Fibroblast of mammary gland (primary cell): ENCODE results near the gene SPATA2.
A peak's percentile ranks its signal among the peaks of the same experiment; 100 is the strongest.
"Not testable (repeated sequence)": the region's sequence is repeated elsewhere in the genome, so short reads cannot be mapped to it uniquely, and the experiment has no call there.

Source experiments
- DNase-seq: peaks from one replicate; pipeline ENCODE4 v3.0.0-alpha.2; 2010; ENCODE audit warnings: low read depth
- H3K4me3 ChIP-seq: 2 replicates; pipeline ENCODE4 v1.5.1; 2011; ENCODE audit warnings: low read depth, mild to moderate bottlenecking, low read length, moderate library complexity; ENCODE audit not compliant: control insufficient read depth
- TF ChIP-seq, protein P1 (sequence below): conservative IDR thresholded peaks from 2 replicates; pipeline ENCODE4 v1.5.1; 2011; ENCODE audit warnings: low read depth, low read length, inconsistent platforms; ENCODE audit not compliant: control insufficient read depth, insufficient read depth

SPATA2 gene, protein sequence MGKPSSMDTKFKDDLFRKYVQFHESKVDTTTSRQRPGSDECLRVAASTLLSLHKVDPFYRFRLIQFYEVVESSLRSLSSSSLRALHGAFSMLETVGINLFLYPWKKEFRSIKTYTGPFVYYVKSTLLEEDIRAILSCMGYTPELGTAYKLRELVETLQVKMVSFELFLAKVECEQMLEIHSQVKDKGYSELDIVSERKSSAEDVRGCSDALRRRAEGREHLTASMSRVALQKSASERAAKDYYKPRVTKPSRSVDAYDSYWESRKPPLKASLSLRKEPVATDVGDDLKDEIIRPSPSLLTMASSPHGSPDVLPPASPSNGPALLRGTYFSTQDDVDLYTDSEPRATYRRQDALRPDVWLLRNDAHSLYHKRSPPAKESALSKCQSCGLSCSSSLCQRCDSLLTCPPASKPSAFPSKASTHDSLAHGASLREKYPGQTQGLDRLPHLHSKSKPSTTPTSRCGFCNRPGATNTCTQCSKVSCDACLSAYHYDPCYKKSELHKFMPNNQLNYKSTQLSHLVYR

GRCh38 chr20:49915380-49916145, at the start of gene SPATA2:
TSS of gene SPATA2 (minus strand) at chr20:49915529. CDS start at chr20:49908490, 7,039 bp downstream.
- TF ChIP-seq, protein P1, sequence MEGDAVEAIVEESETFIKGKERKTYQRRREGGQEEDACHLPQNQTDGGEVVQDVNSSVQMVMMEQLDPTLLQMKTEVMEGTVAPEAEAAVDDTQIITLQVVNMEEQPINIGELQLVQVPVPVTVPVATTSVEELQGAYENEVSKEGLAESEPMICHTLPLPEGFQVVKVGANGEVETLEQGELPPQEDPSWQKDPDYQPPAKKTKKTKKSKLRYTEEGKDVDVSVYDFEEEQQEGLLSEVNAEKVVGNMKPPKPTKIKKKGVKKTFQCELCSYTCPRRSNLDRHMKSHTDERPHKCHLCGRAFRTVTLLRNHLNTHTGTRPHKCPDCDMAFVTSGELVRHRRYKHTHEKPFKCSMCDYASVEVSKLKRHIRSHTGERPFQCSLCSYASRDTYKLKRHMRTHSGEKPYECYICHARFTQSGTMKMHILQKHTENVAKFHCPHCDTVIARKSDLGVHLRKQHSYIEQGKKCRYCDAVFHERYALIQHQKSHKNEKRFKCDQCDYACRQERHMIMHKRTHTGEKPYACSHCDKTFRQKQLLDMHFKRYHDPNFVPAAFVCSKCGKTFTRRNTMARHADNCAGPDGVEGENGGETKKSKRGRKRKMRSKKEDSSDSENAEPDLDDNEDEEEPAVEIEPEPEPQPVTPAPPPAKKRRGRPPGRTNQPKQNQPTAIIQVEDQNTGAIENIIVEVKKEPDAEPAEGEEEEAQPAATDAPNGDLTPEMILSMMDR: no peak
- peak; percentile 95 for DNase-seq
- H3K4me3 ChIP-seq: peak within 1 kb of the TSS; percentile 95

GRCh38 chr20:49961413-49961812, 46.1 kb upstream of the SPATA2 start:
- TF ChIP-seq, protein P1: no peak
- no peak overlapping the region for H3K4me3 ChIP-seq
- DNase-seq: no peak

GRCh38 chr20:49957089-49957938, 42.0 kb upstream of the SPATA2 start:
- DNase-seq: not testable (repeated sequence)

GRCh38 chr20:49956689-49957088, 41.4 kb upstream of the SPATA2 start:
- TF ChIP-seq, protein P1: no peak
- DNase-seq: no peak
- H3K4me3 ChIP-seq: no peak overlapping the region

More at GRCh38 chr20:49957089-49957938, 42.0 kb upstream of the SPATA2 start:
- not testable (repeated sequence) for H3K4me3 ChIP-seq

- not testable (repeated sequence) for DNase-seq, H3K4me3 ChIP-seq
Observed at GRCh38 chr20:49955830-49956396, 40.6 kb upstream of the SPATA2 start.

DNA sequence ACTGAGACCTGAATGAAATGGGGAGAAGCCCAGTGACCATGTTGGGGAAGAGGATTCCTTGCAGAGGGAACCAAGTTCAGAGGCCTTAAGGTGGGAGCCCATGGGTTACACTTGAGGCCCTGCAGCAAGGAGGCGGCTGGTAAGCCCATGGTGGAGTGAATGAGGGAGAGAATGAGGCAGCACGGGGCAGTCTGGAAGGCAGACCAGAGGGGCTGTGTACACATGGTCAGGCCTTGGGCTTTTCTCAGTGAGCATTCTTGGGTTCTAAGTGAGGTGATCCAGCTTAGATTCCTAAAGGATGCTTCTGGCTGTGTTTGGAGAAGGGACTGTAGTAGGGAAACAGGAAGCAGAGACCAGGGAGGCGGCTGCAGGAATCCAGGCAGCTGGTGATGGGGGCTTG, 39.8 kb upstream of the SPATA2 start:
- no peak for DNase-seq
- TF ChIP-seq, protein P1: no peak
- no peak overlapping the region for H3K4me3 ChIP-seq

GRCh38 chr20:49951151-49951550, 35.8 kb upstream of the SPATA2 start:
- peak; percentile 91 for DNase-seq
- TF ChIP-seq, protein P1: no peak
- H3K4me3 ChIP-seq: no peak overlapping the region
